Astrocyte (in vitro differentiated cells and primary cell): ENCODE data around the gene ENTPD8.

Experiments used
- CTCF ChIP-seq: IDR thresholded peaks from 2 replicates; pipeline ENCODE4 v1.5.1; 2011; ENCODE audit warnings: low read depth, mild to moderate bottlenecking, inconsistent platforms, low read length, moderate library complexity; ENCODE audit not compliant: insufficient read depth
- EZH2 ChIP-seq: IDR thresholded peaks from 2 replicates; pipeline ENCODE4 v1.6.1; 2012; ENCODE audit warnings: mild to moderate bottlenecking, low read length, inconsistent platforms; ENCODE audit not compliant: insufficient read depth

GRCh38 chr9:137454597-137455358 is 13.6 kb upstream of the ENTPD8 start:
- TF ChIP-seq CTCF (no peak), EZH2 (no peak)
